ENCODE results near the gene SH3RF3. TPM values are rescaled to one million over a fixed set of nuclear protein-coding genes. Genes with fewer than 3 reads are reported as not detected.

The SH3RF3 gene
- total and polyA plus RNA-seq, 10 of the 15 experiments (the other 5 are each of a cell fraction or from before 2014, with no cell fraction given), result 0.08 to 8.8 (median 2.3) TPM

- TF ChIP-seq USF1 (IDR thresholded peaks at IDR 0.05; ENCODE audit: borderline replicate concordance, extremely low read length, insufficient read depth, low read depth, low read length) (no peak), BCLAF1 (IDR thresholded peaks at IDR 0.05) (no peak), KLF5 (IDR thresholded peaks at IDR 0.05; ENCODE audit: partially characterized antibody) (no peak), IRF5 (IDR thresholded peaks at IDR 0.05; ENCODE audit: borderline replicate concordance) (no peak), RB1 (IDR thresholded peaks at IDR 0.05; ENCODE audit: borderline replicate concordance) (no peak), CHD4 (IDR thresholded peaks at IDR 0.05) (no peak), SMAD5 (IDR thresholded peaks at IDR 0.05; ENCODE audit: low read depth) (no peak), MEF2B (IDR thresholded peaks at IDR 0.05; ENCODE audit: partially characterized antibody, poor library complexity, severe bottlenecking) (peak; percentile 16), SREBF1 (IDR thresholded peaks at IDR 0.05; ENCODE audit: low read length) (no peak; the same call in 1 of the 2 replicates), RAD21 (IDR thresholded peaks at IDR 0.05; ENCODE audit: insufficient read depth, low read depth, low read length) (0 out of 2 replicates have a peak, but pooled peaks have one; percentile 5), ZNF24 (IDR thresholded peaks at IDR 0.05) (no peak), SKIL (IDR thresholded peaks at IDR 0.05; ENCODE audit: low read depth, poor library complexity, severe bottlenecking) (peak; percentile 75), LARP7 (IDR thresholded peaks at IDR 0.05) (no peak), BCL11A (IDR thresholded peaks at IDR 0.05; ENCODE audit: low read depth, low read length) (peak; percentile 50; the same call in 1 of the 2 replicates), ZNF592 (IDR thresholded peaks at IDR 0.05) (no peak)
Observed at GRCh38 chr2:109143214-109144187, 14.5 kb downstream of the SH3RF3 start (continued).

Data from GM12878 (cell line).